HG02981 (cell line): Measurements from ENCODE around the gene SH3YL1.

Experiments used
- ATAC-seq: cut with Tn5 transposase; IDR thresholded peaks from one replicate; pipeline ENCODE4 v1.9.1; 2021; ENCODE audit warnings: mild to moderate bottlenecking, moderate library complexity; ENCODE audit not compliant: unreplicated experiment

SH3YL1 gene

GRCh38 chr2:223971-224760, 39.7 kb downstream of the SH3YL1 start:
- no peak for ATAC-seq

- no peak for ATAC-seq
These were observed 40.4 kb downstream of the SH3YL1 start for GRCh38 chr2:223451-223850.

- no peak for ATAC-seq
These were observed 47.8 kb downstream of the SH3YL1 start for GRCh38 chr2:216068-216467.

GRCh38 chr2:213932-214693, 49.7 kb downstream of the SH3YL1 start:
- no peak for ATAC-seq

GRCh38 chr2:211486-212184, 52.2 kb downstream of the SH3YL1 start:
- ATAC-seq = no peak

GRCh38 chr2:210660-211059, 53.2 kb downstream of the SH3YL1 start:
- ATAC-seq = no peak

- ATAC-seq = no peak
These were observed 54.4 kb downstream of the SH3YL1 start for GRCh38 chr2:209470-209869.

- ATAC-seq = no peak
These were observed 55.5 kb downstream of the SH3YL1 start for GRCh38 chr2:208335-208734.

GRCh38 chr2:203984-204383, 59.8 kb downstream of the SH3YL1 start:
- no peak for ATAC-seq

GRCh38 chr2:203401-203800, 60.4 kb downstream of the SH3YL1 start:
- no peak for ATAC-seq

GRCh38 chr2:202945-203344, 60.9 kb downstream of the SH3YL1 start:
- ATAC-seq = no peak

- no peak for ATAC-seq
These were observed 62.0 kb downstream of the SH3YL1 start for GRCh38 chr2:201648-202433.

- no peak for ATAC-seq
These were observed 64.5 kb downstream of the SH3YL1 start for GRCh38 chr2:199041-199966.

GRCh38 chr2:196406-196805, 67.4 kb downstream of the SH3YL1 start:
- ATAC-seq = no peak

GRCh38 chr2:195932-196331, 67.9 kb downstream of the SH3YL1 start:
- ATAC-seq = no peak

GRCh38 chr2:193141-193671, 70.6 kb downstream of the SH3YL1 start:
- no peak for ATAC-seq

GRCh38 chr2:191311-192190, 72.3 kb downstream of the SH3YL1 start:
- ATAC-seq = no peak

GRCh38 chr2:187825-188224, 76.0 kb downstream of the SH3YL1 start:
- no peak for ATAC-seq

- ATAC-seq = no peak
These were observed 78.6 kb downstream of the SH3YL1 start for GRCh38 chr2:185221-185620.
